GM18499 (cell line): ENCODE measurements around the gene FAM227B.
"Not testable (repeated sequence)": the region's sequence is repeated elsewhere in the genome, so short reads cannot be mapped to it uniquely, and the experiment has no call there.

Experiments used
- ATAC-seq: cut with Tn5 transposase; IDR thresholded peaks from one replicate; pipeline ENCODE4 v1.9.1; 2021; ENCODE audit warnings: moderate number of reproducible peaks; ENCODE audit not compliant: insufficient read depth, unreplicated experiment

Gene FAM227B

GRCh38 chr15:49612240-49612639, 8.4 kb downstream of the FAM227B start:
- ATAC-seq = not testable (repeated sequence)

- no peak for ATAC-seq
Observed at GRCh38 chr15:49610157-49610918, 10.3 kb downstream of the FAM227B start.

GRCh38 chr15:49606594-49606993, 14.0 kb downstream of the FAM227B start:
- ATAC-seq = no peak

DNA sequence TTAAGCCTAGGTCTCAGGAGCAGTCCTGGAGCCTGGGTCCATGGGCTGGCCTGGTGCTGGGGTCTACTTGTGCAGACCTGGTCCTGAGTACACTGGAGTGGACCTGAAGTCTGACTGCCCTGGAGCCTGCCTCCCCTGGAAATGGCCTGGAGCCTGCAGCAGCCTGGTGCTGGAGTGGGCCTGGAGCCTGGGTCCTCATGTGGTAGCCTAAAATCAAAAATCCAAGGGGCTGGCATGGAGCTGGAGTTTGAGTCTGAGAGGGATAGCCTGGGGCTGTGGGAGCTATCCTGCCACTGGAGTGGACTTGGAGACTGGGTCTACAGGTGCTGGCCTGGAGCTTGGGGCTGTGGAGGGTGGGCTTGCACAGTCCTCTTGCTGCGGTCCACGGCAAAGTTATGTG, 15.0 kb downstream of the FAM227B start:
- no peak for ATAC-seq

- no peak for ATAC-seq
Observed at GRCh38 chr15:49604625-49605409, 15.8 kb downstream of the FAM227B start.

GRCh38 chr15:49592829-49593316, 27.7 kb downstream of the FAM227B start:
- ATAC-seq = not testable (repeated sequence)

DNA sequence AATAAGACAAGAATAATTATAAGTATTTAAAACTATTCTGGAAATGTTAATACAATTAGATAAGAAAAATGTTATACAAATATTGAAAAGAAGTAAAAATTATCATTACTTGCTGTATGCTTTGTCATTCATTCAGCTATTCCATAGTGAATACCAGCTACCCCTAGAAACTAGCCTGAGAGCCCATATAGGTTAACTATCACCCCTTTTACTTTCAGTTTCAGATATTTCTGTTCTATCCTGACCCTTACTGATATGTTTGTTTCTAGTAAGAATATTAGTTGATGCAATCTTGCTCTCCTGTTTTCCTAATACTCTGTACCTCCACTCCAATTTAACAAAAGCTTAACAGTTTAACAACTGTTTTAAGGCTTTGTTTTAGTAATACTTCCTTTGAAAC, 31.6 kb downstream of the FAM227B start:
- ATAC-seq = no peak

DNA sequence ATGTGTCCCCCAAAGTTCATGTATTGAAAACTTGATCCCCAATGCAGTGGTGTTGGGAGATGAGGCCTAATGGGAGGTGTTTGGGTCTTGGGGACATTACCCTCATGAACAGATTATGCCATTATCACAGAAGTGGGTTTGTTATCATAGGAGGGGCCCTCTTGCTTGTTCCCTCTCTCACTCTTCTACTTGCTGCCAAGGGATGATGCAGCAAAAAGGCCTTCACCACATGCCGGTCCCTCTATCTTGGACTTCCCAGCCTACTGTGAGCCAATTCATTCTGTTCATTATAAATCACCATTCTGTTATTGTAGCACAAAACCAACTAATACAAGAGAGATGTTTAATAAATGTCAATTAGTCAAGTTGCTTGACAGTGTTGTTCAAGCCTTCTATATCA, 47.2 kb downstream of the FAM227B start:
- no peak for ATAC-seq

DNA sequence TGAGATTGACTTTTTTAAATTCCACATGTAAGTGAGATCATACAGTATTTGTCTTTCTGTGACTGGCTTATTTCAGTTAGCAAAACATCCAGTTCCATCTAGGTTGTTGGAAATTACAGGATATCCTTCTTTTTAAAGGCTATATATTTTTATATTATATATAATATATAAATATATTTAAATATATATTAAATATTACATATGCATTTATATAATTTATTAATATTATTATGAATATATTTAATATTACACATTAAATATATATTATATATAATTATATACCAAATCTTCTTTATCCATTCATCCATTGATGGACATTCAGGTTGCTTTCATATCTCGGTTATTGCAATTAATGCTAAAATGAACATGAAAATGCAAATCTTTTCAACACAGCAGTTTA, 49.9 kb downstream of the FAM227B start:
- no peak for ATAC-seq

DNA sequence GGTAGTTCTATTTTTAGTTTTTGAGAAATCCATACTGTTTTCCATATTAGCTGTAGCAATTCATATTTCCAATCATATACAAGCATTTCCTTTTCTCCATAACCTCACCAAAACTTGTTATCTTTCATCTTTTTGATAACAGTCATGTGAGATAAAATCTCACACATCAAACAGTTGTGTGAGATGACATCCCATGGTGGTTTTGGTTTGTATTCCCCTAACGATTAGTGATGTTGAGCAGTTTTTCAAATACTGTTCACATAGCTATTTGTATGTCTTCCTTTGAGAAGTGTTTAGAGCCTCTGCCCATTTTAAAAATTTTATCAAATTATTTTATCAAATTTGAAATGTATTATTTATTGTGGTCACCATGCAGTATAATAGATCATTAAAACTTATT, 50.4 kb downstream of the FAM227B start:
- no peak for ATAC-seq

DNA sequence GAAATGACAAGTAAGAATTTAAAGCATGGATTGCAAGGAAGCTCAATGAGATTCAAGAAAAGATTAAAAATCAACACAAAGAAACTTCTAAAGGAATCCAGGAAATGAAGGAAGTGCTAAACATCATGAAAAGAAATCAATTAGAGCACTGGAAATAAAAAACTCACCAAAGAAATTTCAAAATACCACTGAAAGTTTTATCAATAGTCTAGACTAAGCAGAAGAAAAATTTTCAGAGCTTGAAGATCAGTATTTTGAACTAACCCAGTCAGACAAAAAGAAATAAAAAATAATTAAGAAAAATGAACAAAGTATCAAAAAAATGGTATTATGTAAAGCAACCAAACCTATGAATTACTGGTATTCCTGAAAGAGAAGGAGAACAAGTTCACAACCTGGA, 60.6 kb downstream of the FAM227B start:
- no peak for ATAC-seq

DNA sequence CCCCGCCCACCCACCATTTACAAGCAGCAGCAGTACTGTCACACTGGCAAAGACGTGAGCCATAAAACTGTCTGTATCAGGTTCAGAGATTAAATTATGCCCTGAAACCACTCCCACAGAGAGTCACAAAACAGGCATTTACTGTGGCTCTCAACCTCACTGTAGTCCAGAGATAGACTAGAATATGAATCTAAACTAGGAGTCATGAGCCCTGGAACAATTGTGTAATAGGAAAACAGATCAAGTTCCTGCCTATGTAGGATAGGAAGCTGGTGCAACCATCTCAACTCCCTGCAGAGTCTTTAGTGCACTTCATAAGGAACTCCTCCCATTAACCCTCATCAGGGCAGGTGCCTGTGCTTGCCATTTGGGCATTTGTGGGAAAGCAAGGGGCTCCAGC, 61.7 kb downstream of the FAM227B start:
- ATAC-seq = no peak

- no peak for ATAC-seq
Observed at GRCh38 chr15:49556437-49556836, 64.2 kb downstream of the FAM227B start.

GRCh38 chr15:49550342-49550741, 70.3 kb downstream of the FAM227B start:
- not testable (repeated sequence) for ATAC-seq

DNA sequence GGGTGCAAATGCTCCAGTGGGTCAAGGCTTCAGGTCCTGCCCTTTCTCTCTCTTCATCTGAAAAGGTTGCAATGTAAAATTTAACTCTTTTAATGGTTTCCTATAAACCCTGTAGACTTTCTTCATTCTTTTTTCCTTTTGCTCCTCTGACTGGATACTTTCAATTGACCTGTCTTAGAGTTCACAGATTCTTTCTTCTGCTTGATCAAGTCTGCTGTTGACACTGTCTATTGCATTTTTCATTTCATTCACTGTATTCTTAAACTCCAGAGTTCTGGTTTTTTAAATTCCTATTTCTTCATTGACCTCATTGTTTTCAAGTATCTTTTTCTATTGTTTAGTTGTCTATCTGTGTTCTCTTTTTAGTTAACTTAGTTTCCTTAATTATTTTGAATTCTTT, 82.1 kb downstream of the FAM227B start:
- ATAC-seq = no peak

GRCh38 chr15:49530092-49530491, 90.5 kb downstream of the FAM227B start:
- no peak for ATAC-seq

- ATAC-seq = no peak
Observed at GRCh38 chr15:49528289-49528688, 92.3 kb downstream of the FAM227B start.

DNA sequence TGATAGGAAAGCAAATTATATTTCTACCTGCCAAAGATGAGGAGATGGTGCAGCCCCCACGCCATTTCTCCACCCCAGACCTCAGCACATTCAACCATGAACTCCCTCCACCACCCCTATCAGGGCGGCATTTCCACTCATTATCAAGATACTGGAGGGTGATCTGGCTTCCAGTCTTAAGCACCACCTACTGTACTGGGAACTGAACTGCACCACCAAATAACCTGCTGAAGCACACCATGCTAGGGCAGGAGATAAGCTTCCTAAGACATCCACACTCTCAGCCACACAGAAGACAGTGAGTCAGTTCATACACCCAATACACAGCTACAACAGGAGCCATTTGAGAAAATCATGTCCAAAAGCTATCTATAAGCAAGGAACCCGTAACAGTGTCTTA, 98.8 kb downstream of the FAM227B start:
- ATAC-seq = no peak

GRCh38 chr15:49512739-49513138, 107.9 kb downstream of the FAM227B start:
- ATAC-seq = not testable (repeated sequence)

- ATAC-seq = no peak
Observed at GRCh38 chr15:49507261-49507660, 113.4 kb downstream of the FAM227B start.

- no peak for ATAC-seq
Observed at GRCh38 chr15:49506341-49506740, 114.3 kb downstream of the FAM227B start.

DNA sequence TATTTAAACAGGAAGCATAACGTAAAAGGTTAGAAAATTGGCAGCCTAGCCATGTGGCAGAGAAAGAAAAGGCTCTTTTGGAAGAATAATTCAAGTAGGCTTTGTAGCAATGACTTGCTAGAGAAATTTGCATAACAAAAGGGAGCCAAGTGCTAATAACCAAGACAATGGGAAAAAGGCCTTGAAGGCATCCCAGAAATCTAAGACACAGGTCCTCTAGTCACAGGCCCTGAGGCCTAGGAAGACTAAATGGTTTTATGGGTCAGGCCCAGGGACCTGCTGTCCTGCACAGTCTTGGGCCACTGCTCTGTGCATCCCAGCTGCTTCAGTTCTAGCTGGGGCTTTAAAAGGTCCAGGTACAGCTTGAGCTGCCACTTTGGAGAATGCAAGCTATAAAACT, 119.0 kb downstream of the FAM227B start:
- ATAC-seq = no peak
